Stimulated activated CD8-positive, alpha-beta memory T cell treated with anti-CD3 and anti-CD28 coated beads, Interleukin-7, amount 100 ng/mL, for 1 hour (primary cell): ENCODE measurements around the gene SLF2.

Source experiments
- DNase-seq, 2 donors: peaks; one replicate each; pipeline ENCODE4 v3.0.0-alpha.2; 2020; ENCODE audit warnings: low read depth in 2 of 2

Gene SLF2

GRCh38 chr10:101014230-101014884 is 101.6 kb downstream of the SLF2 start:
- peak; percentile 55 to 72 for DNase-seq
